B cell (primary cell): ENCODE measurements around the gene CARNS1. TPM values are rescaled to one million over a fixed set of nuclear protein-coding genes. Genes with fewer than 3 reads are reported as not detected.

Experiments
- ATAC-seq: fragments of 200-7000 bp; cut with Tn5 transposase; one replicate; pipeline ENCODE4 v1.10.0; 2021; ENCODE audit warnings: low read depth, mild to moderate bottlenecking, moderate number of reproducible peaks, moderate library complexity
- CTCF ChIA-PET: fragments of 350-600 bp; sonication (Branson Sonifier 250); formaldehyde crosslinking; loops from one replicate; lab custom pipeline; 2021; ENCODE audit warnings: antibody characterized with exemption, inconsistent platforms; lab: Charles Lee
- POLR2A ChIA-PET: fragments of 350-600 bp; sonication (Branson Sonifier 250); formaldehyde crosslinking; loops from one replicate; lab custom pipeline; 2021; ENCODE audit warnings: antibody characterized with exemption; lab: Charles Lee
- DNase-seq: peaks from one replicate; pipeline ENCODE4 v3.0.0; 2013
- H2AFZ ChIP-seq: 2 replicates; pipeline ENCODE4 v1.6.1; 2012; ENCODE audit warnings: mild to moderate bottlenecking, low read depth, low read length; ENCODE audit not compliant: insufficient read depth, poor library complexity, severe bottlenecking
- H3K27ac ChIP-seq, 2 donors: 1 replicate in 1 of 2; 2 replicates in 1 of 2; pipeline ENCODE4 v1.5.1; 2012 to 2013; ENCODE audit warnings: low read length in 2 of 2, mild to moderate bottlenecking in 2 of 2, moderate library complexity in 1 of 2
- H3K27me3 ChIP-seq, 4 experiments: fragments of 200-600 bp in 1 of 4; sonication (generic) in 1 of 4; replicated peaks in 1 of 4; 1 replicate in 2 of 4; 2 replicates in 2 of 4; pipeline versions ENCODE4 v1.6.1 to v1.7.0; 2013 to 2016; ENCODE audit warnings: low read length in 3 of 4, mild to moderate bottlenecking in 2 of 4, mixed read lengths in 1 of 4, moderate library complexity in 1 of 4; ENCODE audit not compliant: insufficient read depth in 4 of 4, control insufficient read depth in 3 of 4; ENCODE audit errors: control extremely low read depth in 1 of 4
- H3K36me3 ChIP-seq, 2 experiments: replicated peaks in 1 of 2; 1 replicate in 1 of 2; 2 replicates in 1 of 2; pipeline versions ENCODE4 v1.6.1 to v1.7.1; 2013; ENCODE audit warnings: low read length in 1 of 2; ENCODE audit not compliant: insufficient read depth in 2 of 2, control insufficient read depth in 1 of 2; ENCODE audit errors: control extremely low read depth in 1 of 2, extremely low read depth in 1 of 2
- H3K4me1 ChIP-seq, 2 donors: fragments of 200-600 bp in 1 of 2; sonication (generic) in 1 of 2; 1 replicate in 1 of 2; 2 replicates in 1 of 2; pipeline versions ENCODE4 v1.5.1 to v1.6.1; 2013 to 2017; ENCODE audit warnings: low read length in 2 of 2; ENCODE audit not compliant: control insufficient read depth in 2 of 2, insufficient read depth in 2 of 2
- H3K4me2 ChIP-seq: replicated peaks from 2 replicates; pipeline ENCODE3; 2012; ENCODE audit warnings: mild to moderate bottlenecking, low read depth, low read length; ENCODE audit not compliant: poor library complexity, severe bottlenecking
- H3K4me3 ChIP-seq, 5 experiments: fragments of 200-600 bp in 1 of 5; sonication (generic) in 1 of 5; 1 replicate in 3 of 5; 2 replicates in 2 of 5; pipeline versions ENCODE4 v1.5.1 to v1.7.0; 2011 to 2016; ENCODE audit warnings: low read length in 4 of 5, mild to moderate bottlenecking in 4 of 5, low read depth in 2 of 5, control low read depth in 1 of 5, moderate library complexity in 1 of 5; ENCODE audit not compliant: insufficient read depth in 1 of 5; ENCODE audit errors: control extremely low read depth in 1 of 5, extremely low read depth in 1 of 5
- H3K79me2 ChIP-seq: fragments of 200-600 bp; sonication (generic); one replicate; pipeline ENCODE4 v1.6.0; 2016; ENCODE audit warnings: low read length; ENCODE audit not compliant: control insufficient read depth, insufficient read depth
- H3K9ac ChIP-seq: fragments of 200-600 bp; sonication (generic); 2 replicates; pipeline ENCODE4 v1.6.1; 2017; ENCODE audit warnings: mild to moderate bottlenecking, low read length, moderate library complexity
- H3K9me3 ChIP-seq, 3 donors: one replicate each; pipeline versions ENCODE4 v1.6.1 to v1.7.1; 2013; ENCODE audit warnings: low read length in 2 of 3; ENCODE audit not compliant: control insufficient read depth in 2 of 3, insufficient read depth in 1 of 3; ENCODE audit errors: control extremely low read depth in 1 of 3
- H4K20me1 ChIP-seq: 2 replicates; pipeline ENCODE4 v1.6.0; 2012; ENCODE audit warnings: mild to moderate bottlenecking, low read length; ENCODE audit not compliant: insufficient read depth, control insufficient read depth, poor library complexity, severe bottlenecking
- H3K27ac Mint-ChIP-seq: one replicate; pipeline ENCODE4 v1.8.0; 2021; ENCODE audit warnings: mixed read lengths
- H3K27me3 Mint-ChIP-seq: one replicate; pipeline ENCODE4 v1.8.0; 2021; ENCODE audit warnings: mixed read lengths
- H3K4me1 Mint-ChIP-seq: one replicate; pipeline ENCODE4 v1.8.0; 2021; ENCODE audit warnings: mixed read lengths
- H3K4me3 Mint-ChIP-seq: one replicate; pipeline ENCODE4 v1.8.0; 2021; ENCODE audit warnings: mixed read lengths
- H3K9me3 Mint-ChIP-seq: one replicate; pipeline ENCODE4 v1.8.0; 2022; ENCODE audit warnings: mixed read lengths; ENCODE audit not compliant: insufficient read depth
- CTCF ChIP-seq: fragments of 200-600 bp; IDR thresholded peaks from one replicate; pipeline ENCODE4 v1.8.0; 2022; ENCODE audit warnings: antibody characterized with exemption, mild to moderate bottlenecking
- EZH2 ChIP-seq: IDR thresholded peaks from 2 replicates; pipeline ENCODE4 v1.6.1; 2012; ENCODE audit warnings: borderline replicate concordance, low read depth, mild to moderate bottlenecking, moderate library complexity, low read length; ENCODE audit not compliant: insufficient read depth, poor library complexity, severe bottlenecking
- WGBS: methylation state at CpG from one replicate; pipeline ENCODE4 v1.1.5; 2013; ENCODE audit warnings: missing lambda C conversion rate; ENCODE audit not compliant: insufficient coverage; 5-methylcytosine and 5-hydroxymethylcytosine counted together
- intact Hi-C: fragments of 100-400 bp; cut with micrococcal nuclease; formaldehyde crosslinking; loops from one replicate; pipeline ENCODE4 v1.10.0; 2022
- polyA plus RNA-seq: library from polyadenylated mRNA; depleted of rRNA; stranded (reverse); fragments of >200 nt; gene quantifications from 2 replicates; pipeline ENCODE4 v1.2.3, GENCODE V29; 2012
- total RNA-seq, 2 donors: library from RNA; stranded (reverse); fragments of 120-200 nt in 1 of 2; gene quantifications; 1 replicate in 1 of 2; 2 replicates in 1 of 2; pipeline versions ENCODE4 v1.2.3 to v1.2.4, GENCODE V29; 2013 to 2022

CARNS1 gene
- total and polyA plus RNA-seq, 2 donors (not counting 1 experiment from before 2014, with no cell fraction given): 24.1 to 41.1 TPM

GRCh38 chr11:67420147-67420645 lies 4.7 kb downstream of the CARNS1 start:
- no peak for TF ChIP-seq CTCF
- no peak for TF ChIP-seq EZH2
- Histone ChIP-seq H3K4me3 (peak overlapping the region in 4 of 5 experiments; percentile 32 to 63 (median 53)), H4K20me1 (no peaks in the 10 kb centered on the region), H3K79me2 (peaks cover 21% of the 10 kb centered on the region), H2AFZ (peak overlapping the region; percentile 51), H3K4me1 (peaks cover 51 to 57% of the 10 kb centered on the region in 2 donors), H3K27me3 (no peaks in the 10 kb centered on the region), H3K9me3 (no peaks in the 10 kb centered on the region), H3K36me3 (no peaks in the 10 kb centered on the region), H3K9ac (peak overlapping the region; percentile 68), H3K27ac (peak overlapping the region; percentile 43 to 71), H3K4me2 (peak overlapping the region; percentile 95)
- intact Hi-C loops: loop anchor here (2.0 kb wide), 1 partner anchor 17 kb away; the partner anchor contains the start of gene PTPRCAP
- DNase-seq: no peak
- no peaks in the 10 kb centered on the region for H3K9me3 Mint-ChIP-seq
- H3K27ac Mint-ChIP-seq: peak overlapping the region; percentile 91
- H3K4me3 Mint-ChIP-seq: peak overlapping the region; percentile 83
- H3K27me3 Mint-ChIP-seq: no peaks in the 10 kb centered on the region
- no peak for ATAC-seq
- CTCF ChIA-PET: interaction anchor here (0.8 to 10.4 kb wide), 12 partner anchors 7 to 74 kb away, joined by 3 to 121 read pairs (median 5); partner anchors contain the start of genes PPP1CA, PTPRCAP, RAD9A and RPS6KB2
- 32% methylated on average over 10 of the region's 15 CpGs for WGBS
- POLR2A ChIA-PET: interaction anchor here (0.6 to 10.7 kb wide), 17 partner anchors 9 to 211 kb away, joined by 3 to 195 read pairs (median 11); partner anchors contain the start of genes POLD4, PPP1CA, PTPRCAP and RAD9A
- peaks cover 49% of the 10 kb centered on the region for H3K4me1 Mint-ChIP-seq
